NCI-H1417 treated with DMSO at 0.1 percent for 48 hours (cell line): ENCODE data around the gene BRAT1.
"Not testable (repeated sequence)": the region's sequence is repeated elsewhere in the genome, so short reads cannot be mapped to it uniquely, and the experiment has no call there.

Source experiments
- DNase-seq: peaks from one replicate; lab custom pipeline; 2025; lab: John Stamatoyannopoulos, UW

Gene BRAT1

DNA sequence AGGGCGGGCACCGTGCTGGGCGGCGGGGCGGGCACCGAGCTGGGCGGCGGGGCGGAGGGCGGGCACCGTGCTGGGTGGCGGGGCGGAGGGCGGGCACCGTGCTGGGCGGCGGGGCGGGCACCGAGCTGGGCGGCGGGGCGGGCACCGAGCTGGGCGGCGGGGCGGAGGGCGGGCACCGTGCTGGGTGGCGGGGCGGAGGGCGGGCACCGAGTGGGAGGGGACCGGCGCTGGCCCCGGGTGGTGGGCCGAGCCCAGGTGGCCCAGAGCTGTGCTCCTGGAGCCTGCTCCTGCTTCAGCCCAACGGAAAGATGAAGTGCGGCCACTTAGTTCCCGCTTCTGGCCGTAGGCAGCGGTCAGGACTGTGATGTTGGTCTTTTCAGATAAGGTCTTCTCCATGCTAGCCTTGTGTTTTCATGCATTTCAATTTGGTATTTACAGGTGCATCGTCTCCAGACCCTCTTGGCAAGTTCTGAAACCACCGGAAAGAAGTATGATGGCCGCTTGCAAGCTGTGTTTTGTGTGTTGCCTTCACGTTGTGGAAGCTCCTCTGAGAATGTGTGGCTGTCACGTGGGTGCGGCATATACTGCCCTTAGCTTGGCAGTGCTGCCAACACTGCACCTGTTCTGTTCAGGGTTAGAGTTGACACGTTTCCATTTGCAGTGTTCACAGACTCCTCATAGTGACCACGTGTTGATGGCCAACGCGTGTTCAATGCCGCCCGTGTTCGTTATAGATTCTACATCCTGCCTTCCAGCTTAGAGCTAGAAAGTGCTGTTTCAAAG is 28.7 kb upstream of the BRAT1 start:
- DNase-seq = no peak

DNA sequence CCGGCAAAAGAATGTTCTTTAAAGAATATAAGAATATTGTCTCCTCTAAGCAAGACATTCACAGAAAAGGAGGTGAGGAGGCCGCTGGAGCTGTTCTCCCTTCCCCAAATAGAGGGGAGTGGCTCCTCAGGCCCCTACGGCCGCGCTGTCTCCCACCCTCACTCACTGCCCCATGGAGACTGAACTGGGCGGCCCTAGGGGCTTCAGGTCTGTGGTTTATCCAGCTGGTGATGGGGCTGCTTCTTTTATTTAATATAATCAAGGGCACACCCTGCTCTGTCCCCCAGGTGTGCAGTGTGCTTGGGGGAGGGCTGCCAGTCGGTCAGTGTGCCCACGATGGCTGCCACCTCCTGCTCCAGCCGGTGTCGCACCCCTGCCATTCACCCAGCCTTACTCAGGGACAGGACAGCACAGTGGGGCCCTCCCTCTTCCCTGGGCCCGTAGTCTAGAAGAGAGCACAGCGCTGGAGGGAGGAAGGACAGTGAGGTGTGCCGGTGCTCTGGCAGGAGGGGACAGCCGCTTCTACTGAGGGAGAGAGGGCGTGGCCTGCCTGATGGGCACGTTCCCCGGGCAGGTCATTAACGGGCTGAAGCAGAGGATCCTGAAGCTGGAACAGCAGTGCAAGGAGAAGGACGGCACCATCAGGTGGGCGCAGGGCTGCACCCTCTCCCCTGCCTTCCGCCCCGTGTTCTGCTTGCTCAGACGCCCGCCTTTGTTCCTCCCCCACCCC is 26.8 kb upstream of the BRAT1 start:
- no peak for DNase-seq

GRCh38 chr7:2580636-2581035 is 25.3 kb upstream of the BRAT1 start:
- no peak for DNase-seq

GRCh38 chr7:2577914-2578680 is 22.8 kb upstream of the BRAT1 start:
- DNase-seq = no peak

GRCh38 chr7:2576742-2577491 is 21.6 kb upstream of the BRAT1 start:
- DNase-seq = no peak

GRCh38 chr7:2575733-2576340 is 20.5 kb upstream of the BRAT1 start:
- no peak for DNase-seq

DNA sequence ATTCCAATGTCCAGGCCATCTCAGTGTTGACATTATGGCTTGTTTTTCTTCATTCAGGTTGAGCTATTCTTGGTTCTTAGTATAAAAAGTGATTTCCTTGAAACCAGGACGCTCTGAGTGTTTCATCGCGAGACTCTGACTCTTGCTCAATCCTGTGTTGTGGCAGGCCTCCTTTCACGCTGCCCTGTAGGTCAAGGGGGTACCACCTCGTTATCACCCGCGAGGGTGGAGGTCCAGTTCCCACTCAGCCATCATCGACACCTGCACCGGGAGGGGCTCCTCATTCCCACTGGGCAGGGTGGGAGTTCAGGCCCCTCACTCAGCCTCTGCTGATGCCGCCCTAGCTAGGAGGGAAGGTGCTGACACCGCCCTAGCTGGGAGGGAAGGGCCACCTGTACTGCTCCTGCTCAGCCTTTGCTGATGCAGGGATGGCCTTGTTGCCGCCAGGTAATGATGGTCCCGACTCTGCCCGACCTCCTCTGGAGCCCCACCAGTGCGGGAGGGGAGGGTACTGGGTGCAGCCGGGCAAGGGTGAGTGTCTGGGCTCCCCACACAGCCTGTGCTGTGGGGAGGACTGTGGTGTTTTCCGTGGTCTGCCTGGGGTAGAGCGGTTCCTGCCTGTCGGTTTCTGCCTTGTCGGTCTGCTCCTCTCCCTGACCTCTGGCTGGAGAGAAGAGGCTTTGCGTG is 19.9 kb upstream of the BRAT1 start:
- no peak for DNase-seq

GRCh38 chr7:2573761-2574160 is 18.4 kb upstream of the BRAT1 start:
- DNase-seq = no peak

DNA sequence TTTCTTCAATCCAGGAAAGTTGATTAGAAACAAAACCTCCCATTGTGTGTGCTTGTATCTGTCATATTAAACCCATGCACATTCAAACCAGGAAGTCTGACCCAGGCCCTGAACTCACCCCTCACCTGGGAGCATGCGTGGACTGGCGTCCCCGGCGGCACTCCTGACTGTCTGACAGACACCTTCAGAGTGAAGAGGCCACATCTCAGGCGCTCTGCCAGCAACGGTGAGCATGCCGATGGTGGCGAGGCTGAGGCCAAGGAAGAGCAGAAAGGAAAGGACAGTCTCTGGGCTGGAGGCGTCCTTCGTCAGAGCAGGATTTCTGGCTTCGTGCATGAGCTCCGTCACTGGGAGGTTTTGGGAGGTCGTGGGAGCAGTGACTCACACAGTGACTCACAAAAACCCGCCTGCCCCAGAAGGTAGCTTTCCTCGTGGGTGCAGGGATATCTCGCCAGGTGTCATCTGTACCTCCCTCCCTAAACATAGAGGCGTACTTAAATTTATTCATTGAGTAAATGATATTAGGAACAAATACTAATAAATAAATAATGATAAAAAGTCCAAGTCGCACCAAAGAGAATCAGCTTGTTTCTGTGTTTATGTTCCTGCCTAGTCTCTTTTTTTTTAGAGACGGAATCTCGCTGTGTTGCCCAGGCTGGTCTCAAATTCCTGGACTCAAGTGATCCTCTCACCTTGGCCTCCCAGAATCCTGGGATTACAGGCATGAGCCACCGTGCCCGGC is 16.9 kb upstream of the BRAT1 start:
- no peak for DNase-seq

DNA sequence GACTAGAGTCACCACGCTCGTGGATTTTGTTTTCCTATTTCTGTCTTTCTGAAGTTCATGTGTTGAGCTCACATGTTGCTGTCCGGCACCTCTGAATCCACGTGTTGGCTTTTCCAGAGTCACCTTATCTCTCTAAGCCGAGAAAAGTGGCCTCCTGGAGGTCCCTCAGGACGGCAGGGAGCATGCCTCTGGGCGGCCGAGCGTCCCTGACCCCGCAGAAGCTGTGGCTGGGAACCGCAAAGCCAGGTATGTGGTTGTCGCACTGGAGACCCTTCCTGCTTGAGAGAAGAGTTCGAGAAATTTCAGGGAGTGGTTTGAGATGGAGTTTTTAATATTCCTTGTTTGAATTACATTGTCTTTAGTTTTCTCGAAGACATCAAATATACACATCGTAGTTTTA is 16.1 kb upstream of the BRAT1 start:
- DNase-seq = no peak

DNA sequence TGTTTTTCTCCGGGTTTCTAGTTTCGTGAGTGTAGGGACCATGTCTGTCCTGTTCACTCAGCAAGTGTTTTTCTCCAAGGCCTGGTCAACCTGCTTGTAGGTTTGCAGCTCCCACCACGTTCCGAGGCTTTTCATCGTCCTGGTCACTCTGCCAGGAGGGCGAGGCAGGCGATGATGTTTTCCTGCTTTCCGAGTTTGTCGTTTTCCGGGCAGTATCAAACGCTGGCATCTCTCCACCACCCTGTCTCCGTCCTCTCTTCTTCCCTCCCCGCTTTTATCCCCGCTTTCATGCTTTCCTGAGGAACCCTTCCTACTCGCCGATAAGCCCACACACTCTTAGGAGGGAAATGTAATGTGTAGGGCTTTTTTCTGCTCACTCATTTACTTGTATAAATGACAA is 14.7 kb upstream of the BRAT1 start:
- DNase-seq = no peak

GRCh38 chr7:2569421-2569820 is 14.1 kb upstream of the BRAT1 start:
- DNase-seq = no peak

- no peak for DNase-seq
These were observed 13.3 kb upstream of the BRAT1 start for GRCh38 chr7:2568521-2569223.

GRCh38 chr7:2567679-2568278 is 12.5 kb upstream of the BRAT1 start:
- no peak for DNase-seq

DNA sequence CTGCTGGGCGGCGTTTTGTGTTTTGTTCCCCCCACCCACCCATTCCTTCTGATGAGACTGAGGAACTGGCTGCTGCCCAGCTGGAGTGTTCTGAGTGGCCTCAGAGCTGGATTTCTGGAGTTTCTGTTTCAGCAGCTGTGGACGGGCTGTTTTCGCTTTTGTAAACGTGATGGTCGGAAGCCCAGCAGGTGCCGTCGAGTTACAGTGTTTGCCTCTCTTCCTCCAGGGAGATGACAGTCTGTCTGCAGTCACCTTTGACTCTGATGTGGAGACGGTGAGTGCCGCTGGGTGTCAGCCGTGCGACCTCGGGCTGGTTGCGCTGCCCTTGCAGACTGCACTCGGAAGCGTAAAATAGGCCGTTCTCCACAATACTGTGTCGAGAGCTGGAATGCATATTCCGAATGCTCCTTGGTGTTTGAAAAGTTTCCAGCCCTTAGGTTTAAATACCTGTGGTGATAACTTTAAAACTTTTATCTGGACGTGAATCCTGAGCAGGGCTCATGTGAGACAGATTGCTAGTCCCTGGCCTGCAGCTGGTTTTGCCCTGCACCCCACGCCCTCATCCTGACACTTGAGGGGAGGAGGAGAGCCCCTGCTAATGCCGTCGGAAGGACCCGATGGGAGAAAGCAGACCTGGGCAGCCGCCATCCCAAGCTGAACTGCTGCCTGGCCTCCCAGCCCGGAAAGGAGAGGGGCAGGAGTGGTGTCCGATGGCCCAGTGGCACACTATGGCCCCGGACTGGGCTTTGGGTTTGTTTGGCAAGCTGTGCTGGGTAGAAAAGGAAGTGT is 11.8 kb upstream of the BRAT1 start:
- no peak for DNase-seq

GRCh38 chr7:2566348-2566889 is 11.1 kb upstream of the BRAT1 start:
- no peak for DNase-seq

DNA sequence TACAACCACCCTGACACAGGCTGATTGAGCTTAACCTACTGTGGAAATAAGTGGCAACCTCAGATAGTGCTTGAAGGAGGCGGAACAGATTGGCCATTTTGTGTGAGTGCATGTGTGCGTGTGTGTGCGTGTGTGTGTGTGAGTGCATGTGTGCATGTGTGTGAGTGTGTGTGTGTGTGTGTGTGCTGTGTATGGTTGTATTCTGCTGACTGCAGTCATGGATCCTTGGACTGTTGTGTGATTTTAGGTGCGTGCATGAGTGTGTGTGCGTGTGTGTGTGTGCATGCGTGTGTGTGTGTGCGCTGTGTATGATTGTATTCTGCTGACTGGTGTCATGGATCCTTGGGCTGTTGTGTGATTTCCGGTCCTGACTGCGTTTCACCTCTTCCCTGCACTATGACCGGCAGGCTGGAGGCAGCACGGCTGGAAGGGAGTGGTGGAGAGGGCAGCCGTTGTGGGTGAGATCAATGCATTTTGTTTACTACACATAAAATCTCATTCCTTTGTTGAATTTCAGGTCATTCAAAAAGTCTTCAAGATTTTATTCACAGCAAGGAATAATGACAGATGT is 9.7 kb upstream of the BRAT1 start:
- DNase-seq = no peak

DNA sequence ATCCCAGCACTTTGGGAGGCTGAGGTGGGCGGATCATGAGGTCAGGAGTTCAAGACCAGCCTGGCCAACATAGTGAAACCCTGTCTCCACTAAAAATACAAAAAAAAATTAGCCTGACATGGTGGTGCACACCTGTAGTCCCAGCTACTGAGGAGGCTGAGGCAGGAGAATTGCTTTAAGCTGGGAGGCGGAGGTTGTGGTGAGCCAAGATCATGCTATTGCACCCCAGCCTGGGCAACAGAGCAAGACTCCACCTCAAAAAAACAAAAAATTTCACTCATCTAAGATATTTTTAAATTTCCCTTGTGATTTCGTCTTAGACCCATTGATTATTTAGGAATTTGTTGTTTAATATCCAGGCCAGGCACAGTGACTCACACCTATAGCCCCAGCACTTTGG is 8.6 kb upstream of the BRAT1 start:
- DNase-seq = not testable (repeated sequence)
